MCF 10A (cell line): Measurements from ENCODE around the gene PPID. TPM values are rescaled to one million over a fixed set of nuclear protein-coding genes. Genes with fewer than 3 reads are reported as not detected.

Experiments
- BruUV-seq: library from RNA; stranded (reverse); fragments of 400-500 nt; replicated peaks from 2 replicates; lab custom pipeline; 2021; lab: Mats Ljungman, UMichigan
- CTCF ChIA-PET: fragments of 300-600 bp; sonication (Branson Sonifier 250); formaldehyde crosslinking; extraction: SDS; loops from one replicate; lab custom pipeline; 2021; ENCODE audit warnings: antibody characterized with exemption, inconsistent platforms; lab: Yijun Ruan, JAX
- POLR2A ChIA-PET: fragments of 300-600, 350-650 bp; sonication (Branson Sonifier 250); formaldehyde crosslinking; extraction: SDS; loops from one replicate; lab custom pipeline; 2020; ENCODE audit warnings: antibody characterized with exemption, inconsistent platforms; lab: Yijun Ruan, JAX
- DNase-seq: peaks from one replicate; pipeline ENCODE4 v3.0.0-alpha.2; 2018; ENCODE audit not compliant: unreplicated experiment
- H3K27ac Mint-ChIP-seq: one replicate; pipeline ENCODE4 v1.8.0; 2022; ENCODE audit warnings: mild to moderate bottlenecking, low read depth, mixed read lengths; ENCODE audit not compliant: unreplicated experiment
- H3K27me3 Mint-ChIP-seq: one replicate; pipeline ENCODE4 v1.8.0; 2022; ENCODE audit warnings: mixed read lengths; ENCODE audit not compliant: insufficient read depth, unreplicated experiment
- H3K36me3 Mint-ChIP-seq: one replicate; pipeline ENCODE4 v1.8.0; 2022; ENCODE audit warnings: mild to moderate bottlenecking, moderate library complexity, mixed read lengths; ENCODE audit not compliant: insufficient read depth, unreplicated experiment
- H3K4me1 Mint-ChIP-seq: one replicate; pipeline ENCODE4 v1.8.0; 2022; ENCODE audit warnings: mixed read lengths; ENCODE audit not compliant: insufficient read depth, unreplicated experiment
- H3K4me3 Mint-ChIP-seq: one replicate; pipeline ENCODE4 v1.8.0; 2022; ENCODE audit warnings: mild to moderate bottlenecking, moderate library complexity, mixed read lengths; ENCODE audit not compliant: unreplicated experiment
- H3K9me3 Mint-ChIP-seq: one replicate; pipeline ENCODE4 v1.8.0; 2022; ENCODE audit warnings: mixed read lengths; ENCODE audit not compliant: unreplicated experiment
- CTCF ChIP-seq: fragments of 200-600 bp; IDR thresholded peaks from one replicate; pipeline ENCODE4 v1.8.0; 2022; ENCODE audit warnings: antibody characterized with exemption, mild to moderate bottlenecking; ENCODE audit not compliant: unreplicated experiment
- intact Hi-C: fragments of 100-400 bp; cut with micrococcal nuclease; formaldehyde crosslinking; loops from 2 replicates; pipeline ENCODE4 v1.14.1; 2022
- total RNA-seq: library from RNA; stranded (reverse); gene quantifications from 2 replicates; pipeline ENCODE4 v1.2.3, GENCODE V29; 2022

The PPID gene
- total RNA-seq, 1 experiment from 2014 or later, result 29.2 TPM

GRCh38 chr4:158726633-158727032, 3.4 kb upstream of the PPID start:
- DNase-seq, result no peak
- Mint-ChIP-seq H3K27ac (no peak overlapping the region), H3K36me3 (peaks cover 6% of the 10 kb centered on the region), H3K4me1 (no peaks in the 10 kb centered on the region), H3K9me3 (no peaks in the 10 kb centered on the region), H3K4me3 (no peak overlapping the region), H3K27me3 (peaks cover 38% of the 10 kb centered on the region)
- ChIA-PET POLR2A (no interaction called here), CTCF (interaction anchor here (1.8 to 4.2 kb wide), 2 partner anchors 125 to 130 kb away, joined by 4 to 23 read pairs; no protein-coding TSS in a partner anchor)
- no TSS peak for BruUV-seq
- TF ChIP-seq CTCF, result no peak
- intact Hi-C loops, result no loop called here

DNA sequence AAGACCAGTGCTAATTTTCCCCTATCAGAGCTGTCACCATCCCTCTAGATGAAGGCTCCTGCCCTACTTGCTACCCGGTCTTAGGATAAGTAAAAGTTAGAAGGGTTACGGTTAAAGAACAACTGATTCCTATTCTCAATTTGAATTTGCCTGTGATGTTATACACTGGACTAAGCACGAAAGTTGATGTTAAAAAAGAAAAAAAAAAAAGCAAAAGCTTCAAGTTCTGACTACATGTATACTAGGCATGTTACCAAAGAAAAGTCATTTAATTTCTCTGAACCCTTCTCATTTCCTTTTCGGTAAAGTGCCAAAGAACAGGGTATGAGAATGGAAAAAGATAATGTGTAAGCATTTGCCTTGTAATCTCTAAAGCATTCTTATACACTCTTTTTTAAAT, 1.4 kb upstream of the PPID start:
- no peak for DNase-seq
- no peak for TF ChIP-seq CTCF
- ChIA-PET POLR2A (interaction anchor here (0.7 to 1.8 kb wide), 3 partner anchors 14 to 377 kb away, joined by 3 to 13 read pairs (median 6); no protein-coding TSS in a partner anchor), CTCF (interaction anchor here (0.6 to 4.2 kb wide), 5 partner anchors 127 to 479 kb away, joined by 3 to 23 read pairs (median 4); no protein-coding TSS in a partner anchor)
- Mint-ChIP-seq H3K27ac (no peak overlapping the region), H3K9me3 (no peaks in the 10 kb centered on the region), H3K36me3 (peaks cover 19% of the 10 kb centered on the region), H3K27me3 (peaks cover 32% of the 10 kb centered on the region), H3K4me3 (peak overlapping the region; percentile 100), H3K4me1 (peaks cover under 1% of the 10 kb centered on the region)
- no TSS peak for BruUV-seq
- intact Hi-C loops, result no loop called here

- peak overlapping the region; percentile 100 for H3K4me3 Mint-ChIP-seq
- peaks cover 41% of the 10 kb centered on the region for H3K36me3 Mint-ChIP-seq
- no peak for TF ChIP-seq CTCF
- peaks cover 9% of the 10 kb centered on the region for H3K27me3 Mint-ChIP-seq
- CTCF ChIA-PET, result interaction anchor here (0.6 kb wide), 1 partner anchor 645 kb away, joined by 3 read pairs; no protein-coding TSS in a partner anchor
- H3K9me3 Mint-ChIP-seq, result no peaks in the 10 kb centered on the region
- H3K4me1 Mint-ChIP-seq, result peaks cover 7% of the 10 kb centered on the region
- no TSS peak for BruUV-seq
- H3K27ac Mint-ChIP-seq, result peak overlapping the region; percentile 97
- POLR2A ChIA-PET, result interaction anchor here (0.6 to 1.0 kb wide), 5 partner anchors 9 to 668 kb away, joined by 3 to 4 read pairs (median 3); no protein-coding TSS in a partner anchor
- intact Hi-C loops, result loop anchor here (1.0 to 2.0 kb wide), 3 partner anchors 50 to 380 kb away; partner anchors contain the start of genes ETFDH and RAPGEF2
- peak; percentile 52 for DNase-seq
Measured at GRCh38 chr4:158722291-158722916, 792 bp downstream of the PPID start.

DNA sequence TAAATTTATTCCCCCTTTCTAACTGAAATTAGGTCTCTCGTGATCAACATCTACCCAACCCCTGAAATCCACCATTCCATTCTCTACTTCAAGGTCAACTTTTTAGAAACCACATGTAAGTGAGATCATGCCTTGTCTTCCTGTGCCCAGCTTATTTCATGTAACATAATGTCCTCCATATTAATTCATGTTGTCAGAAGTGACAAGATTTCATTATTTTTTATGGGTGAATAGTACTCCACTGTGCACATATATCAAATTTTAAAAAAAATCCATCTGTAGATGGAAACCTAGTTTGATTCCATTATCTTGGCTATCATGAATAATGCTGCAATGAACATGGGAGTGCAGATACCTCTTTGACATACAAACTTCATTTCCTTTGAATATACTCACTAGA, 1.5 kb downstream of the PPID start:
- ChIA-PET CTCF (interaction anchor here (0.6 kb wide), 1 partner anchor 646 kb away, joined by 3 read pairs; no protein-coding TSS in a partner anchor), POLR2A (interaction anchor here (0.6 to 1.3 kb wide), 5 partner anchors 8 to 52 kb away, joined by 3 to 4 read pairs (median 3); partner anchors contain the start of gene FNIP2)
- H3K36me3 Mint-ChIP-seq, result peaks cover 49% of the 10 kb centered on the region
- H3K4me3 Mint-ChIP-seq, result peak overlapping the region; percentile 100
- BruUV-seq, result no TSS peak
- intact Hi-C loops, result loop anchor here (1.0 to 2.0 kb wide), 3 partner anchors 49 to 381 kb away; partner anchors contain the start of genes ETFDH and RAPGEF2
- H3K27me3 Mint-ChIP-seq, result peaks cover 2% of the 10 kb centered on the region
- no peak for DNase-seq
- no peaks in the 10 kb centered on the region for H3K9me3 Mint-ChIP-seq
- no peak overlapping the region for H3K27ac Mint-ChIP-seq
- no peak for TF ChIP-seq CTCF
- peaks cover 7% of the 10 kb centered on the region for H3K4me1 Mint-ChIP-seq
